Measurements from ENCODE around the gene PTPRT.

PTPRT gene

GRCh38 chr20:42080956-42081355 lies 1108.8 kb downstream of the PTPRT start:
- Histone ChIP-seq H3K4me3 (no peak overlapping the region), H3K36me3 (no peaks in the 10 kb centered on the region), H3K9me3 (no peaks in the 10 kb centered on the region), H3K27ac (no peak overlapping the region), H3K4me1 (no peaks in the 10 kb centered on the region), H3K27me3 (no peaks in the 10 kb centered on the region)
- DNase-seq, result no peak
- no peak for TF ChIP-seq CTCF (IDR thresholded peaks at IDR 0.05)
- intact Hi-C loops (cut with DNase I; ENCODE audit: low total_unique reads), result no loop called here

DNA sequence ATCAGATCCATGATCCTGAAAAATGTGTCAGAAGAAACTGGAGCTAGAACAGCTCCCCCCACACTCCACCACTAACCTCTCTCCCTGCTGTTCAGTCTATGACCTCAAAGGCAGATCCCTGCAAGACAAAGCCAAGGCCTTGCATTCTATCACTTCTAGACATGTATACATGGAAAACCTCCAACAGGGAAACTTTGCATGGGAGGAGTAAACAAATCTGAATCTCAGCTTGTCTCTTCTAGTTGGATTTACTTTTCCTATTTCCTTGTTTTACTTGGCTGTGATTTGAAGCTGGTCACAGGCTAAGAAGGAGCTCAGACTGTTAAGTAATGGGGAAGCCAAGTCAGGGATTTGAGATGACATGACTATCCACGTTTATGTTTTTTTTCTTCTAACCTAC lies 1114.8 kb downstream of the PTPRT start:
- no peaks in the 10 kb centered on the region for H3K36me3 ChIP-seq
- H3K27ac ChIP-seq, result no peak overlapping the region
- no peak for TF ChIP-seq CTCF (IDR thresholded peaks at IDR 0.05)
- no peak for DNase-seq
- H3K27me3 ChIP-seq, result no peaks in the 10 kb centered on the region
- no peaks in the 10 kb centered on the region for H3K4me1 ChIP-seq
- H3K4me3 ChIP-seq, result no peak overlapping the region
- no peaks in the 10 kb centered on the region for H3K9me3 ChIP-seq
- intact Hi-C loops (cut with DNase I; ENCODE audit: low total_unique reads), result no loop called here

- Histone ChIP-seq H3K27ac (no peak overlapping the region), H3K9me3 (no peaks in the 10 kb centered on the region), H3K27me3 (no peaks in the 10 kb centered on the region), H3K4me3 (no peak overlapping the region), H3K36me3 (no peaks in the 10 kb centered on the region), H3K4me1 (no peaks in the 10 kb centered on the region)
- no peak for DNase-seq
- intact Hi-C loops (cut with DNase I; ENCODE audit: low total_unique reads), result no loop called here
- no peak for TF ChIP-seq CTCF (IDR thresholded peaks at IDR 0.05)
These were observed 1122.1 kb downstream of the PTPRT start for GRCh38 chr20:42067596-42067995.

DNA sequence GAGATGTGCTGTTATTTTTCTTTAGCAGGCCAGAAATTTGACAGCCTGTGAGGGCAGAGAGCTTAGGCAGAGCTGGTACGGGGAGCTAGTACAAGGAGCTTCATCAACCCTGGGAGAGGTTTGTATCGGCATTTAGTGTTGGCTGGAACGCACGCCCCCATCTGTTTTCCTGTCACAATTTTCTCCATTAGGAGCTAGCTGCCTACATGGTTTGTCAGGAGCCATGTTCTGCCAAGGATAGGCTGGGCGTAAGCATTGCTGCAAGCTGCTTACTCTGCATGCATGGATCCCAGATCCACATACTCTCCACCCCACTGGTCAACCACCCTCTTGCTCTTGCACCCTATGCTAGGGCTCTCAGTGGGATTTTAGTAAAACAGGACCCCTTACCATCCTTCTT lies 1122.5 kb downstream of the PTPRT start:
- H3K36me3 ChIP-seq, result no peaks in the 10 kb centered on the region
- H3K9me3 ChIP-seq, result no peaks in the 10 kb centered on the region
- H3K27ac ChIP-seq, result no peak overlapping the region
- no peak for TF ChIP-seq CTCF (IDR thresholded peaks at IDR 0.05)
- intact Hi-C loops (cut with DNase I; ENCODE audit: low total_unique reads), result no loop called here
- no peak overlapping the region for H3K4me3 ChIP-seq
- no peaks in the 10 kb centered on the region for H3K27me3 ChIP-seq
- DNase-seq, result no peak
- no peaks in the 10 kb centered on the region for H3K4me1 ChIP-seq

DNA sequence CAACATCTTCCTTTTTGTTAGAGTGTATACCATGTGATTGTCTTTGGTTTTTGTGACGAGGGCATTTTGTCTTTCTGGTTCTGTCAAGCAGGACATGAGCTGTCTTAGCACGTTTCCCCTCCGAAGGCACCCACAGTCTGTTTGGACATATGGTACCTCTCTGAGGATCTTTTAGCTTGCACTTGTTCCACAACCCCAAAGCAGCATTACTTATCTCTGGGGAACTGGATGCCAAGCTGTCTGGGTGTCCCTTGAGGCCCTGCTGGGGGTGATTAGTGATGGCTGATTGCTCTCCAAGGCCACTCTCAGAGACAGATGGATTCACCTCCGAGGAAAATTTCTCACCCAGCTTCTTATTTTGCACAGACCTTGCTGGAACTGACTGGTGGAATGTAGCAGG lies 1126.6 kb downstream of the PTPRT start:
- no peaks in the 10 kb centered on the region for H3K4me1 ChIP-seq

More for the DNA sequence above, 1126.6 kb downstream of the PTPRT start:
- Histone ChIP-seq H3K4me3 (no peak overlapping the region), H3K36me3 (no peaks in the 10 kb centered on the region), H3K27ac (no peak overlapping the region), H3K27me3 (no peaks in the 10 kb centered on the region), H3K9me3 (no peaks in the 10 kb centered on the region)
- TF ChIP-seq CTCF (IDR thresholded peaks at IDR 0.05), result no peak
- intact Hi-C loops (cut with DNase I; ENCODE audit: low total_unique reads), result no loop called here
- DNase-seq, result no peak
